Measurements from ENCODE around the gene GINS2.

- TF ChIP-seq CTCF (IDR thresholded peaks at IDR 0.05) (no peak), CDX4 (CRISPR knock-in tag; IDR thresholded peaks at IDR 0.05; ENCODE audit: borderline replicate concordance) (no peak), RORB (CRISPR knock-in tag; IDR thresholded peaks at IDR 0.05) (no peak), GRHL2 (CRISPR knock-in tag; IDR thresholded peaks at IDR 0.05; ENCODE audit: insufficient replicate concordance, severe bottlenecking) (no peak), ZNF138 (CRISPR knock-in tag; conservative IDR thresholded peaks at IDR 0.05) (no peak), ETV6 (CRISPR knock-in tag; IDR thresholded peaks at IDR 0.05) (no peak), STAT6 (CRISPR knock-in tag; conservative IDR thresholded peaks at IDR 0.05; ENCODE audit: low read depth) (no peak), TP53 (CRISPR knock-in tag; IDR thresholded peaks at IDR 0.05) (no peak), MAX (CRISPR knock-in tag; IDR thresholded peaks at IDR 0.05) (no peak)
These were observed 54.9 kb downstream of the GINS2 start for GRCh38 chr16:85633888-85634287.
